Gastrocnemius medialis (tissue), 4 donors: ENCODE data around the gene APBA2. TPM values are rescaled to one million over a fixed set of nuclear protein-coding genes. Genes with fewer than 3 reads are reported as not detected.

Experiments used
- ATAC-seq, 2 donors: fragments of 150-250 bp; one replicate each; pipeline ENCODE4 v1.9.1; 2016
- DNase-seq, 2 donors: peaks; one replicate each; pipeline ENCODE4 v3.0.0-alpha.2; 2019
- H3K27ac ChIP-seq, 4 donors: fragments of 200-600 bp; sonication (generic); 1 replicate in 1 of 4; 2 replicates in 3 of 4; pipeline ENCODE4 v1.5.1; 2016 to 2018; ENCODE audit warnings: mild to moderate bottlenecking in 2 of 4, moderate library complexity in 1 of 4
- H3K27me3 ChIP-seq, 3 donors: fragments of 200-600 bp; sonication (generic) in 2 of 3; 1 replicate in 1 of 3; 2 replicates in 2 of 3; pipeline versions ENCODE4 v1.5.1 to v1.6.0; 2016 to 2019; ENCODE audit warnings: mild to moderate bottlenecking in 1 of 3, moderate library complexity in 1 of 3
- H3K36me3 ChIP-seq, 2 donors: fragments of 200-600 bp; sonication (generic) in 1 of 2; one replicate each; pipeline ENCODE4 v1.5.1; 2017 to 2018
- H3K4me1 ChIP-seq, 2 donors: fragments of 200-600 bp; sonication (generic) in 1 of 2; one replicate each; pipeline ENCODE4 v1.5.1; 2016 to 2017; ENCODE audit warnings: mild to moderate bottlenecking in 2 of 2
- H3K4me3 ChIP-seq, 4 donors: fragments of 200-600 bp; sonication (generic) in 3 of 4; 1 replicate in 1 of 4; 2 replicates in 3 of 4; pipeline ENCODE4 v1.5.1; 2016 to 2019; ENCODE audit warnings: mild to moderate bottlenecking in 2 of 4
- H3K9me3 ChIP-seq, 3 donors: fragments of 200-600 bp; sonication (generic) in 2 of 3; 1 replicate in 1 of 3; 2 replicates in 2 of 3; pipeline ENCODE4 v1.5.1; 2016 to 2019
- POLR2A ChIP-seq, 2 donors: fragments of 450-650 bp; IDR thresholded peaks; one replicate each; pipeline ENCODE4 v1.6.1; 2017; ENCODE audit warnings: antibody characterized with exemption in 2 of 2, mild to moderate bottlenecking in 2 of 2, moderate library complexity in 2 of 2
- in situ Hi-C, 4 donors: fragments of 200-750 bp; cut with MboI; loops; one replicate each; pipeline versions ENCODE4 v1.15.0 to v1.8.0; 2017; ENCODE audit warnings: low sequenced_read_pairs in 4 of 4
- intact Hi-C: fragments of 100-400 bp; cut with DNase I; formaldehyde crosslinking; loops from one replicate; pipeline ENCODE4 v1.15.1; 2023; ENCODE audit warnings: low total_unique reads
- total RNA-seq, 4 donors: library from RNA; depleted of rRNA; stranded (reverse); fragments of >200 nt; gene quantifications; one replicate each; pipeline versions ENCODE4 v1.1.0 to v1.2.3, GENCODE V29; 2016
- TF ChIP-seq, protein P1 (sequence below), 5 experiments: fragments of 450-650 bp in 3 of 5; fragments of 200-600 bp in 2 of 5; sonication (generic) in 2 of 5; IDR thresholded peaks in 4 of 5; conservative IDR thresholded peaks in 1 of 5; 1 replicate in 4 of 5; 2 replicates in 1 of 5; pipeline ENCODE4 v1.5.1; 2016 to 2019; ENCODE audit warnings: antibody characterized with exemption in 5 of 5, mild to moderate bottlenecking in 3 of 5, moderate library complexity in 3 of 5

Gene APBA2
- total RNA-seq, 4 donors from 2014 or later, result 0.19 to 0.31 TPM; not detected in 2

DNA sequence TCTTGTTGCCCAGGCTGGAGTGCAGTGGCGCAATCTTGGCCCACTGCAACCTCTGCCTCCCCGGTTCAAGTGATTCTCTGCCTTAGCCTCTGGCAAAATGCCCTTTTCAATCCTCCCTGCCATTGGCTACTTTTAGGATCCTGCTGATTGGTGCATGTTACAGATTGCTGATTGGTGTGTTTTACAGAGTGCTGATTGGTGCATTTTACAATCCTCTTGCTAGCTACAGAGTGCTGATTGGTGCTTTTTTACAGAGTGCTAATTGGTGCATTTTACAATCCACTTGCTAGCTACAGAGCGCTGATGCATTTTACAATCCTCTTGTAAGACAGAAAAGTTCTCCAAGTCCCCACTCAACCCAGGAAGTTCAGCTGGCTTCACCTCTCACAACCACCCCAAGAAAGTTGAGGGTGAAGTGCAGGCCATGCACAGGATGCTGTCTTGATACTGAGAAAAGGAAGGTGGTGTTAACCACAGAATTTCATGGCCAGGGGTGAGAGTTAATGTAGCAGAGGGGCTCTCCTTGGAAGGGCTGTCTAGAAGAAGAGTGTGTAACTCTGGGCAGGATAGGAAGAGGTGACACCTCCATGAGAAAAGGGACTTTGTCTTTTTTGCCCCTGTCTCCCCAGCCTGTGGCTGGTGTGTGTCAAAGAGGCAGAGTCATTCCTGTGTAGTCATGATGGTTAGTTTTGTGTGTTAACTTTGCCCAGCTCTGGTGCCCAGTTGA lies 145.9 kb downstream of the APBA2 start:
- no peaks in the 10 kb centered on the region for H3K9me3 ChIP-seq
- DNase-seq, result no peak
- H3K36me3 ChIP-seq, result no peaks in the 10 kb centered on the region
- no peaks in the 10 kb centered on the region for H3K27me3 ChIP-seq
- no peak overlapping the region for H3K27ac ChIP-seq
- H3K4me3 ChIP-seq, result no peak overlapping the region
- H3K4me1 ChIP-seq, result no peaks in the 10 kb centered on the region
- TF ChIP-seq, protein P1, sequence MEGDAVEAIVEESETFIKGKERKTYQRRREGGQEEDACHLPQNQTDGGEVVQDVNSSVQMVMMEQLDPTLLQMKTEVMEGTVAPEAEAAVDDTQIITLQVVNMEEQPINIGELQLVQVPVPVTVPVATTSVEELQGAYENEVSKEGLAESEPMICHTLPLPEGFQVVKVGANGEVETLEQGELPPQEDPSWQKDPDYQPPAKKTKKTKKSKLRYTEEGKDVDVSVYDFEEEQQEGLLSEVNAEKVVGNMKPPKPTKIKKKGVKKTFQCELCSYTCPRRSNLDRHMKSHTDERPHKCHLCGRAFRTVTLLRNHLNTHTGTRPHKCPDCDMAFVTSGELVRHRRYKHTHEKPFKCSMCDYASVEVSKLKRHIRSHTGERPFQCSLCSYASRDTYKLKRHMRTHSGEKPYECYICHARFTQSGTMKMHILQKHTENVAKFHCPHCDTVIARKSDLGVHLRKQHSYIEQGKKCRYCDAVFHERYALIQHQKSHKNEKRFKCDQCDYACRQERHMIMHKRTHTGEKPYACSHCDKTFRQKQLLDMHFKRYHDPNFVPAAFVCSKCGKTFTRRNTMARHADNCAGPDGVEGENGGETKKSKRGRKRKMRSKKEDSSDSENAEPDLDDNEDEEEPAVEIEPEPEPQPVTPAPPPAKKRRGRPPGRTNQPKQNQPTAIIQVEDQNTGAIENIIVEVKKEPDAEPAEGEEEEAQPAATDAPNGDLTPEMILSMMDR (IDR thresholded peaks at IDR 0.05 in 4 of 5, conservative IDR thresholded peaks at IDR 0.05 in 1 of 5), result no peak
- no peak for TF ChIP-seq POLR2A (IDR thresholded peaks at IDR 0.05)
- no peak for ATAC-seq
- in situ Hi-C loops (no loop called here), intact Hi-C loops (no loop called here)

DNA sequence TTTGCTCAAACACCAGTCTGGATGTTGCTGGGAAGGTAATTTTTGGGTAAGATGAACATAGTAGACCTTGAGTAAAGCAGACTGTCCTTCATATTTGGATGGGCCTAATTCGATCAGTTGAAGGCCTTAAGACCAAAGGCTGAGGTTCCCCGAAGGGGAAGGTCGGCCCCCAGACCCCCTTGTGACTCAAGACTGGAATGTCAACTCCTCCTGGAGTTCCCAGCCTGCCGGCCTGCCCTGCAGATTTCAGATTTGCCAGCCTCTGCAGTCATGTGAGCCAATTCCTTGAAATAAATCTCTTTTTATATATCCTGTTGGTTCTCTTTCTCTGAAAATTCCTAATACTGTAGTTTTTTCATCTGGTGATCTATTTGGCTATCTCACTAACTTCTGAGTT lies 146.5 kb downstream of the APBA2 start:
- in situ Hi-C loops, result no loop called here
- no peak for DNase-seq
- TF ChIP-seq POLR2A (IDR thresholded peaks at IDR 0.05), result no peak
- TF ChIP-seq, protein P1 (IDR thresholded peaks at IDR 0.05 in 4 of 5, conservative IDR thresholded peaks at IDR 0.05 in 1 of 5), result no peak

DNA sequence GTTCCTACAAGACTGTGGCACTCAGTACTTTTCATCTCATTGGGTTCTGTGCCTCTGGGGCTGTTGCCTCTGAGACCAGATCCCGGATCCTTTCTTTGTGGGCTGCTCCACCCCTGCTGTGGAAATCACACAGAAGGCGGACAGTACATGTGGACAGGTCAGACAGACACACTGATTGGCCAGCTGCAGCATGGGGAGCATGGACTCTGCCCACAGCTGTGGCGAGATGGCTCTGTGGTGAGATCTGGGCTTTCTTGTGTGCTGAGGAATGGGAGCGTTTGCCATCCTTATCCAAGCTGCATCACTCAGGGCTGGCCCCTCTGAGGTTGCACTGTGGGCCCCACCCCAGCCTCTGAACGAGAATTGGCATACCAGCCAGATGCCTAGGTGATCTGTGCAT lies 147.0 kb downstream of the APBA2 start:
- Histone ChIP-seq H3K36me3 (no peaks in the 10 kb centered on the region), H3K27me3 (no peaks in the 10 kb centered on the region), H3K4me3 (no peak overlapping the region), H3K4me1 (no peaks in the 10 kb centered on the region), H3K9me3 (no peaks in the 10 kb centered on the region), H3K27ac (no peak overlapping the region)
- DNase-seq (no peak), ATAC-seq (no peak)
- in situ Hi-C loops, result no loop called here
- TF ChIP-seq, protein P1 (IDR thresholded peaks at IDR 0.05 in 4 of 5, conservative IDR thresholded peaks at IDR 0.05 in 1 of 5), result no peak
- no peak for TF ChIP-seq POLR2A (IDR thresholded peaks at IDR 0.05)
- intact Hi-C loops, result no loop called here

More for the DNA sequence above, 146.5 kb downstream of the APBA2 start:
- Histone ChIP-seq H3K4me3 (no peak overlapping the region), H3K27ac (no peak overlapping the region), H3K4me1 (no peaks in the 10 kb centered on the region), H3K27me3 (no peaks in the 10 kb centered on the region), H3K9me3 (no peaks in the 10 kb centered on the region), H3K36me3 (no peaks in the 10 kb centered on the region)
- no peak for ATAC-seq
- intact Hi-C loops, result no loop called here

DNA sequence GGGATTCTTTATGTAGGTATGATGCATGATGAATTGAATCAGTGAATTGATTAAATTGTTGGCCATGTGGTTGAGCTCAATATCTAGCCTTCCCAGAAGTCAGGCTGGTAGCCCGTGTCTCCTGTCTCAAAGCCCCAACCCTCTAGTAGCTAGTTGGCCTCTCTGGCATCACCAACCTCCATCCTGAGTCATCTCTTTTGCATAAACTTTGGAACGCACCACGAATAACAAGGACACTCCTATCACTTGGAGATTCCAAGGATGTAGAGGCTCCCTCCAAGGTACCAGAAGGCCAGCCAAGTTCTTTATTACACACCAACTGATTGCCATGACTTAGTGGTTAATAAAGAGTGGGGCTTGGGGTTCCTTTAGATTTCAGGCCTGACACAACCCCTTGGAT lies 148.4 kb downstream of the APBA2 start:
- TF ChIP-seq, protein P1 (IDR thresholded peaks at IDR 0.05 in 4 of 5, conservative IDR thresholded peaks at IDR 0.05 in 1 of 5), result no peak
- no peak for TF ChIP-seq POLR2A (IDR thresholded peaks at IDR 0.05)
- no peaks in the 10 kb centered on the region for H3K9me3 ChIP-seq
- in situ Hi-C loops (no loop called here), intact Hi-C loops (no loop called here)
- H3K4me1 ChIP-seq, result no peaks in the 10 kb centered on the region
- H3K4me3 ChIP-seq, result no peak overlapping the region
- DNase-seq, result no peak
- ATAC-seq, result no peak
- no peaks in the 10 kb centered on the region for H3K27me3 ChIP-seq
- H3K27ac ChIP-seq, result no peak overlapping the region
- no peaks in the 10 kb centered on the region for H3K36me3 ChIP-seq
